HG03175 (cell line): ENCODE measurements around the gene FAM53C.
"Not testable (repeated sequence)": the region's sequence is repeated elsewhere in the genome, so short reads cannot be mapped to it uniquely, and the experiment has no call there.

ENCODE experiments used
- ATAC-seq: cut with Tn5 transposase; IDR thresholded peaks from one replicate; pipeline ENCODE4 v1.9.1; 2021; ENCODE audit warnings: mild to moderate bottlenecking, moderate library complexity; ENCODE audit not compliant: unreplicated experiment

Gene FAM53C

DNA sequence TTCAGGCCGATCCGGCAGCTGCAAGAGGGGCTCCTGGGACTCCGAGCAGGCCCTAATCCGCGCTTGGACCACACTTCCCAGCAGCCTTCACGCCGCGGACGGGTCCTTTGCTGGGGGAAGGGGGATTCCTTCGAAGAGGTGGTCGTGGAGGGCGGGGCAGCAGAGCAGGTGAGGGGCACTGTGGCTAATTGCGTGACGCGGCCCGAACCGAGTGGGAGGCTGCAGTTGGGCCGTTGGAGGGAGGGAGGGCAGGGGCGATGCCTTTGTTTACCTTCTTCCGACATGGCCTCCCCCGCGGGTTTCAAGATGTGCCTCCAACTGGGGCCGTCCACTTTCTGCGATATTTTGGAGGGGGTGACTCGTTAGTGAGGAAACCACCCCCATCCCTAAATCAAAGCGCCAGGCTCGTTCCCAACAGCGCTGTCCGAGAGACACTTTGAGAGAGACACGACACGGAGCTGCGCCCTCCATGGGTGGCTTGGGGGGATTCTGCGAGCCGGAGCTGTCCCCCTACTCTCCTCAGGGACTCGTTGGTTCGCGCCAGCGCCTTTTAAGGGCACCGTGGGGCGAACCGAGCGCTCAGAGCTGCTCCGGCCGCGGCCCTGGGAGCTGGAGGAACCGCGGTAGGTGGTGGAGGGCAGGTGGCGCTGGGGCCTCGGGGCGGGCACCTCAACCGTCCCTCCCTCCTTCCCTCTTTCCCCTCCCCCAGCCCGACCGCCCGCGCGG lies at the start of gene FAM53C:
Gene FAM53C (plus strand): TSS at position 582 of the 726 bp plus-strand sequence. CDS start 3,070 bp downstream, outside the sequence.
- peak; percentile 85 for ATAC-seq

DNA sequence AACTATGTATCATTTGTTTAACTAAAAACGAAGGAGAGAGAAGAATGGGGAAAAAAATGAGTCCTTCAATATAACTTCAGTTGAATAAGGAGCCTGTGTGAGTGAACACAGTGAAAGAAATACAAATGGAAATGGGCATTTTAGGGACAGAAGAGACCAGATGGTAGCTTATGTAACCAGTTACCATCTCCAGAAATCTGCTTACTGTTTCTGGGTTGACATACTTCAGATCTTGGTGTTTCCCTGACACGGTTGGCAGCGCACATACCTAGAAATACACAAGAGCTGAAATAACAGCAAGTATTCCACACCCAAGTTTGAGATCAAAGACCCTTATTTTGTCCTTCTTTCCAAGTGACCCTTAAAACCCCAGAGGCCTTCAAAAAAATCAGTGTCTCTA lies 48.8 kb upstream of the FAM53C start:
- ATAC-seq = no peak

DNA sequence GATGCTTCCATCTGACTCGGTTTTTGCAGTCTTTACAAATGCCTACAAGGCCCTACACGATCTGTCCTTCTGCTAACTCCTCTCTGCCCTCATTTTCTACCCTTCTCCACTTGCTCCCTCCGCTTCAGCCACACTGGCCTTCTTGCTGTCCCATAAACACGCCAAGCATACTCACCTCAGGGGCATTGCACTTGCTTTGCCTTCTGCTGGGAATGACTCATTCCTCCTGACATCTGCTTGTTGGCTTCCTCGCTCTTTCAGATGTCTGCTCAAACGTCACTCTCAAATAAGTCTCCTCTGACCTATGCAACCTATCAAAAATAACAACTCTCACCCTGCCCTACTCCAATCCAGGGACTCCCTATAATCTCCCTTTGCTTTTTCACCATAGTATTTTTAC lies 34.7 kb upstream of the FAM53C start:
- no peak for ATAC-seq

DNA sequence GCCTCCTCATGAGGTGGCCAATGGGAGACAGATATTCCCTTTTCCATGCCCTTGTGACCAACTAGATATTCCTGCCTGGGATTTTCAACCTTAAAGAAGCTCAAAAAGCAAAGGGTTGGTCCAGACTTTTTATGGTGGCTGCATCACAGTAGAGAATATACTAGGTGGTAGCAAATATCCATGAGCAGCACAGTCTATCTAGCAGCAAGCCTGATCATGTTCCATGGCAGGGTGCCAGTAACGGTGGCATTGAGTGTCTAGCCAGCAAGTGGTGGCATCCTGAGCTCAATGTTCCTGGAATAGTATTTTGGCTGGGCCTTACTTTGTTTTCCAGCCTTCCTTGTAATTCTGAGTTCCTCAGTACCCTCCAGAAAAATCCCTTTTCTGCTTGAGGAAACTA lies 32.3 kb upstream of the FAM53C start:
- no peak for ATAC-seq

DNA sequence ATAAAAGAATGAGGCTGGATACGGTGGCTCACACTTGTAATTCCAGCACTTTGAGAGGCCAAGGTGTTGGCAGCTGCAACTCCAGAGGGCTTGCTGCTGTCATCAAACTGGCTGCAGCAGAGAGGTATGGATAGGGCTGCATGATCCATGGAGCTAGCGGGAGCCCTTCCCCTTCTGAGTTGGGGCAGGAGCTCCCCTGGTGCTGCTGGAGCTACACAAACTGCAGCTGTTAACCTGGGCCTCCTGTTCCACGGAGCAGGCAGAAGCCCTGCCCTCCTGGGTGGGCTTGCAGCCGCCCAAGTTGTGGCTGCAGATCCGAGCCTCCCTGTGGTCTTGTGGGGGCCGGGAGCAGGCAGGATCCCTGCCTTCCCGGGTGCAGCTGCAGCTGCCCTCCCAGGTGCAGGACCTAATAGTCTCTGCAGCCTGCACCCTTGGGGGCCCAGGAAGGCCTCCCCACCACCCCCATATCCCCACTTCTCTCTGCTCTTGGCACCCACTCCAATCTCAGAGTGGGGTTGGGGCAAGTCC lies 22.3 kb upstream of the FAM53C start:
- no peak for ATAC-seq

DNA sequence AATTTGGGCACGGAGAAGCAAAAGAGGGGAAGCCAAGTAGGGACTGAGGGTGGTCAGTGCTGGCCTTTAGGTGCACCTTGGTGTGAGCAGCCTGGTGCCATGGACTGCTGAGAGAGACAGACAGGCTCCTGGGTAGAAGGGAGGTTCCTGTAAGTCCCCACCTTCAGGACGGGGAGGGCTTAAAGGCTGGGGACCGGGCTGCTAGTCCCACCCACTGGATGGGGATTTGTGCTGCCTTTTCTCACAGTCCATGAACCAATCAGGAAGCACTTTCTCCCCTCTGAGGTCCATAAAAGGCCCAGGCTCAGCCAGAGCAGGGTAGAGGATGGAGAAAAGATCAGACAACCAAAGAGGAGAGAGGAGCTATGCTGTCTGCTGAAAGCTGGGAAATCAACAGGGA lies 21.7 kb upstream of the FAM53C start:
- no peak for ATAC-seq

DNA sequence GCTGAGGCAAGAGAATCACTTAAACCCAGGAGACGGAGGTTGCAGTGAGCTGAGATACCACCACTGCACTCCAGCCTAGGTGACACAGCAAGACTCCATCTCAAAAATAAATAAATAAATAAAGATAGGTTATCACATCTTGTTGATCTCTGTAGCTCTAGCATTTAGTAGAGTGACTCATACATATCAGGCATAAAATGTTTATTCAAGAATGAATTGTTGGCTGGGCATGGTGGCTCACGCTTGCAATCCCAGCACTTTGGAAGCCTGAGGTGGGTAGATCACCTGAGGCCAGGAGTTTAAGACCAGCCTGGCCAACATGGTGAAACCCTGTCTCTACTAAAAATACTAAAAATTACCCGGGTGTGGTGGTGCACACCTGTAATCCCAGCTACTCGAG lies 19.9 kb upstream of the FAM53C start:
- ATAC-seq = not testable (repeated sequence)

DNA sequence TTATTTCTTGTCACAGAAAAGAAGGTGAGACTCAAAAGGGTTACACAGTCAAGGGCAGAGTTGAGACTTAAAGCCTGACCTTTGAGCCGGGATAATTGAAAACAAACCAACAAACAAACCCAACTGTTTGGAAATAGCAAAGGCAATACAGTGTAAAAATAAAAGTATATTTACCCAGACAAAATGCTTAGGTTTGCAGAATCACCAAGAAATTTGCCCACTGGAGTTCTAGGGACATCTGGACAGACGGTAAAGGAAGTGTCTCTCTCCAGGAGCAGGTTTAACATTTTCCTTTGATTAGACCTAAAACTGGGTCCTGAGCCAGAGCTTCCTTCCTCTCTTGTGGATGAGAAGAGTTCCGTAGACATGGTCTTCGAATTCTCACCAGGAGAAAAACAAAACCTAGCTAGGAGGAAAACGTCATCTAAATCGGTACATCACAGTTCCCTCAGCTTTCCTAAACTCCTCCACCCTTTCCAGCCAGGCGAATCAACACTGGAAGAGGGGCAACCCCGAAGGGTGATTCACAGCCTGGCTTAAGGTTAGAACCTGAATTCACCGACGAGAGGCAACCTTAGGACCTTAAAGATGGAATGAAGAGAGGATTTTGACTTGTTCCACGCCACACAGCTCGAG lies 7.1 kb upstream of the FAM53C start:
- no peak for ATAC-seq

DNA sequence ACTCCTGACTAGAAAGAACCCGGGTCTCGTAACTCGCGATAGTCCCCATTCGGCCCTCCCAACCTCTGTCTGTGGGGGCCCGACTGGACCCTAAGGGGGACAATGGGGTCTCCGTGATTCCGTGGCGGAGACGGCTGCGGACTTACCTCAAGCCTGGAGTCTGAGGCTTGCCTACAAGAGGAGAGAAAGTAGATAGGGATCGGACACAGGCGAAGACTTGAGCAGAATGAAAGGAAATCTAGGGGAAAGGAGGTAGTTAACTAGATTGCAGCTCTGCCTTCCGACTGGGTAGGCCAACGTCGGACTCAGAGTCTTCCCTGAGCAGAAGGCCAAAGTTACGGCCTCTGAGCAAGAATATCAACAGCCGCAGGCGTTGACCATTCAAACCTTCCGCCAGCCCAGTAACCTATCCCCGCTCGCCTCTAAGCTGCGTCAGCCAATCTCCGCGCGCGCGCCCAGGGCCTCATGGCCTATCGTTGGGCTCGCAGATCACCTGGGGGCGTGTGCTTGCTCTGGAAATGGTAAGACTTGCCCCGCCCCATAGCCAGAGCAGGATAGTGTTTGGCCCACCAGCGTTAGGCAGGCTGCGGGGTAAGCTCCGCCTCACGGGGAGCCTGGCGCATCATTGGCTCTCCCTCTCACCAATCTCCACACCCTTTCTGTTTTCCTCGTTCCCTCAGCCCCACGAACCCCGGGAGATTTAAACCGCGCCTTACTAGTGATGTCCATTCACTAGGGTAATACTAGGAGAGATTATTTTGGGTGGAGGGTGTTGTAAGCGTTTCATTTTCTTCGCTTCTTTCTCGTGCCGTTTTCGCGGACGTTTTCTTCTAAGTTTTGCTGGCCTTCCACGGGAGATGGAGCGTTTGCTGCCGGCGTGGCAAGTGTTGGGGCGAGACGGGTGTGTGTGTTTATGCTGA lies 6.4 kb upstream of the FAM53C start, which contains the start of gene CDC25C:
Gene CDC25C (minus strand): TSS at position 356 of the 920 bp plus-strand sequence. CDS start 624 bp downstream, outside the sequence.
- peak; percentile 99 for ATAC-seq

DNA sequence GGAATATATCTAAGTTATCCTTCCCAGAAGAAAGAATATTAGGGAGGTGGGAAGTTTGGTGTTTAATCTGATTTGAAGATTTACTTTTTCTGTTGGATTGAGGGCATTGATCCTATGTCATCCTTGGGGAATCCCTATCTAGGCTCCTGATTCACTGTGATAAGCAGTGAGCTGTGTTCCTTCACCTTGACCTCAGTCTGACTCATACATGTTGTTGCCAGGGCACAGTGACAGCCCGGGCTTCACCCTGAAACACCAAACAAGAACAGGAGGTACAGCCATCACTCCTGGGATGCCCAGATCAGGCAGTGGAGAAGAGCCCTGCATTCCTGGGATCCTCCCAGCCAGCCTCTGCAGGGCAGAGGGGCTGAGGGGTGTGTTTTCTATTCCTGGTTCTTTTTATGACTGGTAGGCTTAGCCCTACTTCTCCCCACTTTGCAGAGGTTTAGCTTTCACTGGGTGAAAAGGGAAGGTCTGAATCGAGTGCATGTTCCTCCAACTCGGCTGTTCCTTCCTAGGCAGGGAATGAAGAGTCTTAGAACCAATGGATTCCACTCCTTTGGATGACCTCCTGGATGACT lies 3.1 kb upstream of the FAM53C start:
- no peak for ATAC-seq

DNA sequence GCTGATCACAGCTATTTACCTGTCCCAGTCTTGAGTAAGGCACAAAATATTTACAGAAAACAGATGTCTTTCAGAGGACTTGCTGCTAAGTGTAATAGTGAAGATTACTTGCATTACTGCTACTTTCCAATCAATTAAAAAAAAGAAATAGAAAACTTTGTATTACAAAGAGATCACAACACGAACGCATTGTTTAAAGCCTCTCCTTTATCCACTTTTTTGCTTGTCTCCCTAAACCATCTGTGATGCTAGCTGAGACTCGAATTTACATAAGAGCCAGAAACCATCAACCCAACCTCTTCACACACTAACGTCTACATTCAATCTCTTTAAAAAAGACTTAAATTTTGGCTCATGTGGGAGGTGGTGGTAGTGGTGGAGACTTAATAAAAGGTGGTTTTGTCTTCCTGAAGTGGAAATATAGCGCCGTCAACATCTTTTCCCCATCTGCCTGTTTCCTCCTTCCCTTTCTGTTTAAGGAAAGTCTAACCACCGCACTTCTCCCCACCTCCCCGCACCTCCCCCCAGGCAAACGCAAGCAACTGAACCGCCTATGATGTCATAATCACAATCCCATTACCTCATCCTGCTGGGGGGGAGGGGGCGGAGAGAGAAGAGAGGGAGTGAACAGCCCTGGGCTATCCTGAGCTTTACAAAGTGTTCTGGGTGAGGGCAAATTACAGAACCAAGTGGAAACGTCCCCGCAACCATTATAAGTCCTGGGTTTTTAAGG lies 948 bp upstream of the FAM53C start:
- peak; percentile 19 for ATAC-seq

DNA sequence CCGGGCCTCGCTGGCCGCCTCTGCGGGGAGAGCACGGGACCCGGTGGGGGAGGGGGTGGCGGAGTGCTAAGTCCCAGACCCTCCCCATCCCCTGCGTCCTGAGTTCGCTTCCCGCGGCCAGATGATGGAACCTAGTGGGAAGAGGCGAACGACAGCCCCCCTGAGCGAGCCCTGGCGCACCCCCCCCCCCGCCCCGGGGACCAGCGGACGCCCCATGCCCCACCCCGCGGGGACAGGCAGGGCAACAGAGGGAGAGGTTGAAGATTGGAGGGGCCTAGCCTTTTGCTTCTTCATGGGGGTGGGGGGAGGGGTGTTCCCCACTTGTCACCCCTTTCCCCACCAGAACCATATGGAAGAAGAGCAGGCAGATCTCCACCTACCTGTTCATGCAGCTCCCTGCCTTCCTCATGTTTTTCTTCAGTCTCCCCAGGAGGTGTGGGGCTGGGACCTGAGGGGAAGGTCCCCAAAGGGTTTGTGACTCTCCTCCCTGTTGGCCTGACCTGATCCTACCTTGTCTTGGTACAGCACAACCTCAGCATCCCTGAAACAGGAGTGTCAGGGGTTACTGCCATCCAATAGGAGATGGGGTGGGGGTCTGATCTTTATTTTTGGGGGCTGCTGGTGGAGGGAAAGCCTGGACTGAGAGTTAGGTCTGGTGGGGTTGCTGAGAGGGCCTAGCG lies 485 bp downstream of the FAM53C start:
- ATAC-seq = no peak

DNA sequence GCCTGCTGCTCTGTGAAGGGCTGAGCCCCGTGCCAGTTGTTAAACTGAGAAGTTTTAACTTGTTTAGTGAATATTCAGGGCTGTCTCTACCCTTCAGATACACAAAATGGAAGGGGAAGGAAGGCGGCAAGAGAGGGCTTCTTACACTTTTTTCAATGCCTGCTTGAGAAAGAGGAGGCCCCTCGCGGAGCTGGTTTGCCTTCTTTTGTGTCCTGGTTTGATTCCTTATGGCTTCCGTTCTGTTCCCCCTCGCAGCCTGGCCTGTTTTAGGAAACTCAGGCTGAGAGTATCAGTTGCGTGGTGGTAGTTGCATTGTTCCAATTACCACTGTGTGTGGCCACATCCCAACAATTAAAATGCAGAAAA lies 1.0 kb downstream of the FAM53C start:
- no peak for ATAC-seq

DNA sequence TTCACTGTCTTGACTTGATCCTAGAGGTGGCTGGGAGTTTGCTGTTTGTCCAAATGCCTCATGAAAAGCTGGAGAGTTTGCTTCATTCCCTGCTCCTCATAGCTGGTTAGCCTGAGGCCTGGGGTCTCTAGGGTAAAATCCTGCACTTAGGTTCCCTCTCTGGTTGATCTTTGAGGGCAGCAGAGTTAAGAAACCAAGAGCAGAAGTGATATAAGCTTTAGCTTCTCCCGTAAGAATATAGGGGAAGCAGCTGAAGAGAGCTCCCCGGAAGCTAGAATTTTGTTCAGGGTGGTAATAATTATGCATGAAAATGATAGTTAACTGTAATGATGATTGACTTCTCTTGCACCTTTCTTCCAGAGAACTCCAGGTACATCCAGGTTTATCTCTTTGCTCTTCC lies 1.4 kb downstream of the FAM53C start:
- no peak for ATAC-seq

DNA sequence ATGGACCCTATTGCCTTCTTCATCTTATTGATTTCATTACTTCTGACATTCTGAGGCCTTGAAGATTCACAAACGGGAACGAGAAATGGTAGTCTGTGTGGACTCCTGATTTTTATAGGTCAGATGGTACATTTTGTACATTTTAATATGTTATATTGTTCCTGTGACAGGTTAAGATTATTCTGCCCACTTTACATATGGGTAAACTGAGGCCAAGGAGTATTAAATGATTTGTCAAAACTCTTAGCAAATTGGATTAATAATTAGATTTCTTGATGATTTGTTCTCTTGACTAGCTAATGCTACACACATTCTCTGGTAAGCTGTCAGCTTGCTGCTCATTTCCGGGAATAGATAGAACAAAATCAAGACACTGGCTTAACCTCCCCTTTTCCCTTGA lies 1.9 kb downstream of the FAM53C start:
- no peak for ATAC-seq

DNA sequence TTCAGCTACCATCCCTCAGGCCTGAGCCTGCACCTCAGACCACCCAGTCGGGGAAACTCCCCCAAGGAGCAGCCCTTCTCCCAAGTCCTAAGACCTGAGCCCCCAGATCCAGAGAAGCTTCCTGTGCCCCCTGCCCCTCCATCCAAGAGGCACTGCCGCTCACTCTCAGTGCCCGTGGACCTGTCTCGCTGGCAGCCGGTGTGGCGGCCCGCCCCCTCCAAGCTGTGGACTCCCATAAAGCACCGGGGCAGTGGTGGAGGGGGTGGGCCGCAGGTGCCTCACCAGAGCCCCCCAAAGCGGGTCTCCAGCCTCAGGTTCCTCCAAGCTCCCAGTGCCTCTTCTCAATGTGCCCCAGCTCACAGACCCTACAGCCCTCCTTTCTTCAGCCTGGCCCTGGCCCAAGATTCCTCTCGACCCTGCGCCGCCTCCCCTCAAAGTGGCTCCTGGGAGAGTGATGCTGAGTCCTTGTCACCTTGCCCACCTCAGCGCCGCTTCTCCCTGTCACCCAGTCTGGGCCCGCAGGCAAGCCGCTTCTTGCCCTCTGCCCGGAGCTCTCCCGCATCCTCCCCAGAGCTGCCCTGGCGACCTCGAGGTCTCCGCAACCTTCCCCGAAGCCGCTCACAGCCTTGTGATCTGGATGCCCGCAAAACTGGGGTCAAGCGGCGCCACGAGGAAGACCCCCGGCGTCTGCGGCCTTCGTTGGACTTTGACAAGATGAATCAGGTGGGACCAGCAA lies 7.0 kb downstream of the FAM53C start:
- no peak for ATAC-seq

DNA sequence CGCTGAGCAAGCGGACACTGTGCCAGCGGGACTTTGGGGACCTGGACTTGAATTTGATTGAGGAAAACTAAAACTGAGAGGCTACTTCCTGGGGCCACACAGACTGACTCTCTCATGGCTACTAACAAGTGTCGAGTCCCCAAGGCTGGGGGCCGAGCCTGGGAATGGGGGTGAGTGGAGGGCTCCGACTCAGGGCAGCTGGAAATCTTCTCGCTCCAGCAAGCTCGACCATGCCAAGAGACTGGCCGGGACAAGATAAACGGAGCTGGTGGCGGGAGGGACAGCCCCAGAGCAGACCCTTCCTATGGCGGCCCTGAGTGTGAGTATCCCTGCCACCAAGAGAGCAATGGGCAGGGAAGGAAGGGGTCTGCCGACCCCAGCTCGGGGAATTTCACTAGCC lies 8.8 kb downstream of the FAM53C start:
- no peak for ATAC-seq

DNA sequence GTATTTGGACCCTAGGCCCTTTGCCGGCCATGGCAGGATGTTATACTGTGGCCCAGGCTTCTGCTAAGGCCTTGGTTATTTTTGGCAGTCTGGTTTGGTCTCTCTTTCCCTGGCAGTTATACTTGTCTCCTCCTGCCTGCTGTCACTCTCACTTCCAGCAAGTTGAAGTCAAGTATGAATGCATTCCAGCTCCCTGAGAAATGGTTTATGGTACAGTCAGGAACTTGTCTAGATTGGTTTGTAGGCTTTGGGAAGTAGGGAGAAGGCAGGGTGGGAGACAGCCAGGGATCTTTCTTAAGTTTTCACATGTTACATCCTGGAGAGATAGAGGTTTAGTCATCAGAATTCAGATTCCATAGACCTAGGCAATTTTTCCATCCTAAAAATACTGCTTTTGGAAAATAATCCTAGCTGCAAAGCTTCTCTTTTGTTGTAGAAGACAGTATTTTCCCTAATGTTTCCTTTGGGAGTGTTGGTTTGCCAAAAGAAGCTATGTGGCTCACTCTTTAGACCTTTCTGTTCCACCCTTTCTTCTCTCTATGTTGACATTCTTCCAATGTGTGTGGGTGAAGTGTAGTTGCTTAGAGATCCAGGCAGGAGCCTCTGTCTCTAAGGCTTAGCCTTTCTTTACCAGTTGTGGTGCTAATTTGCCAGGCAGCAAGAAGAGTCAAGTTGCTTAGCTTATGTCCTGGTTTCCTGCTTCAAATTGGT lies 11.9 kb downstream of the FAM53C start:
- no peak for ATAC-seq

DNA sequence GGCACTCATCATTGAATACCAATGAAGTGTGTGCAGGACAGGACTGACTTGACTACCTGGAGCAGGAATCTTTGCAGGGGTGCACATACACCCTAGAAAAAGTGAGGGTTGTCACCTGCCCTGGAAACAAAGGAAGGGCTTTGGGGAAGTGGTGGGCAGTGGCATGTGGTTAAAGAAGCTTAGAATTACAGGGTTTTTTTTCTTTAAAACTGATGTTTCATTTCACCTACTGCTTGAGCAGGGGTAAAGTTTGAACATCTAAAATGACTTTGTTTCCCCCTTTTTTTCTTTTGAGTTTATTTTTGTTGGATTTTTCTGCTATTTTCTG lies 12.5 kb downstream of the FAM53C start:
- ATAC-seq = no peak
